ENCODE results near the gene ARHGEF7.

ARHGEF7 gene

DNA sequence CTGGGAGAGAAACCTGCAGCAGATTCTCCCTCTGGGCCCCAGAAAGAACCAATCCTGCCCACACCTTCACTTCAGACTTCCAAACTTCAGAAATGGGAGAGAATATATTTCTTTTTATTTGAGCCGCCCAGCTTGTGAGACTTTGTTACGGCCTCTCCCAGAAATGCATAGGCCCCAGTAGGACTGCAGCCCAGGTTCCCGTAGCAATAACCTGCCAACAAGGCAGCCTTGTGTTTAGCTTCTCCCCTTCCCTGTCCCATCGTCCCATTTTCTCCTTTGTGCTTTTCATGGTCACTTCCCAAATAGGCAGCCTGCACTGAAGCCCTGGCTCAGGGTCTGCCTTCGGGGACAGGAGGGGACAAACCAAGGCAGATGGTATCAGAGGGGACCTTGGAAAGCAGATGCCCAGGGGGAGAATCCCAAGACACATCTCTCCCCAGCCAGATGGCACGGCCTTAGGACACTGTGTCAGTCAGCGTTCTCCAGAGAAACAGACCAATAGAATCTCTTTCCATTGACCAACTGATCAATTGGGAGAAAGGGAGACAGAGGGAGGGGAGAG is 3.7 kb upstream of the ARHGEF7 start:
- no peak for DNase-seq

DNA sequence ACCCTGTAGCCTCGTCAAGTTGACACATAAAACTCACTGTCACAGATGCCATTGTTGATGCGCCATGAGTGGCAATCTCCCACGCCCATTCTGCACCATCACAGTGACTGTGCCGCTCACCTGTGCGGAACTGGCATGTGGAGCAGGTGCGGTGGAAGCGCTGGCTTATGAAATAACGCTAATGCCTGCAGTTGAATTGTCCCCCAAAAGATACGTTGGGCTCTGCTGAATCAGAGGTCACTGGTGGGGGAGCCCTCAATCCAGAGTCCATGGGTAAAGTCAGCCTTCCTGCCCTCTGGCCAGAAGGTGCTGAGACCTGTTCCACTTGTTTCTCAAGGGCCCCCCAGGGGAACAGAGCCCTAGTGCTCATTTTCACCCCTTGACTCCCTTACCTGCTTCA is 2.9 kb upstream of the ARHGEF7 start:
- no peak for DNase-seq

DNA sequence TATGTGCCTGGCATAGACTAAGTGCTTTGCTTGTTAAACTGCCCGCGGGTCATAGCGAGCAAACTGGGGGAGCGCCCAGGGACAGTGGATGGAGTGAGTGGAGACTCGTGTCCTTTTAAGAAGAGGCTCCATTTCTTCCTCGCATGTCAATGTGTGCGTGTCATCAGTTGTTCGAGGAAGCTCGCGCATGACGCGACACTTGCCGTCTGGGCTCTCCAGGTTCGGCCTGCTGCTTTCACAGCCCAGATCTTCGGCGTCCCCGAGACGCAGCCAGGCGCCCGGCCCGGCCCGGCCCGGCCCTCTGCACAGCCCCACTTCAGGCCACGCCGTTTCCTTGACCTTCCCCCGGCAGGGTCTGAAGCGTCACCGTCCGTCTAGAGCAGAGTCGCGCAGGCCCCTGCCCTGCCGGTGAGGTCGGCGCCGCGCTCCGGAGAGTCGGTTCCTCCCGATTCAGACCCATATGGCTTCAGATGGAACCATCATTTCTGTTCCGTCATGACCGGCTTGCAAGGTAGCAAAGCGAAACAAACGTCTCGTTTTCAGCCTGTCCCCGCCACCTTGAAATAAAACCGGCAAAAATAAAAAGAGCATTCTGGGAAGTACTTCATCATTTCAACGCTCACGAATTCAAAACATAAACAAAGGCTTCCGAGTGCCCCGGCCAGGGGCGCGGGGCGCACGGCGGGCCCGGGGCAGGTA is 599 bp upstream of the ARHGEF7 start:
- DNase-seq, result no peak

DNA sequence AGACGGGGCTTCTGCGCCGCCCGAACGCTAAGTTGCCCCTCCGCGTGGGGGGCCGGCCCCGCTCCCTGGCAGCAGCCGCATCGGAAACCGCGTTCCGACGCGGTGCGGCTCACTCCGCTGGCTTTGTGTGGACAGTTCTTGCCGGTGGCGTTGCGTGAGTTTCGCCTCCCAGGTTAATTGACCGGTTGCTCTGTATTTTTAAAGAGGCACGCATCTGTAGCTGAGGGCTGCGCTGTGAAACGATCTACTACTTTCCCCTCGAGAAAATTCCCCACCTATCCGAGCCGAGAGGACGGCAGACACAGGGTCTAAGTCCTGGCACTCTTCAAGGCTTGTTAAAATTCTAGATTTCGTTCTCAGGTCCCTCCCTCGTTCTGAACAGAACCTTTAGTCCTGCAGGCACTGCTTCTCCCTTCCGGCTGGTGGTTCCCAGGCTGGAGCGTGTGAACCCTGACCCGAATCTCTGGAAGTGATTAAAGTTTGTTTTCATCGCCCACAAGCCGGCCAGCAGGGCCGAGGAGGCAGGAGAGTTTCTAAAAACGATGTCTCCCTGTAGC is 933 bp downstream of the ARHGEF7 start:
- DNase-seq, result no peak

DNA sequence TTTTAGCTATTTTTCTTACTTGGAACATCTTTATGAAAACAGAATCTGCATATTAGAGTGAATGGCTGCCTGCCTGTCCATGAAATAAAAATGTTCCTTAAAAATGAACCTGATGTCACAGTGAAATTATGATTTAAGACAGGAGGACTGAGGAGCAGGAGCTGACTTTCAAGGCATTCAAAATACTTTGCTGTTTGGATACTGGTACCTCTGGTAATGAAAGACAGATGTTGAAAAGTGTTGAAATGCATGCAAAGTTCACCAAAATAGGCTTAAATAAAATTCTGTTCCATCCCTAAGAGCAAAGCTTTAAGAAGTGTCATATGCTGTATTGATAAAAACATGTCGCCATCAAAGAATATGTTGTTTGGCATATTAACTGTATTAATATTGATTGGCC is 1.7 kb downstream of the ARHGEF7 start:
- DNase-seq, result no peak

DNA sequence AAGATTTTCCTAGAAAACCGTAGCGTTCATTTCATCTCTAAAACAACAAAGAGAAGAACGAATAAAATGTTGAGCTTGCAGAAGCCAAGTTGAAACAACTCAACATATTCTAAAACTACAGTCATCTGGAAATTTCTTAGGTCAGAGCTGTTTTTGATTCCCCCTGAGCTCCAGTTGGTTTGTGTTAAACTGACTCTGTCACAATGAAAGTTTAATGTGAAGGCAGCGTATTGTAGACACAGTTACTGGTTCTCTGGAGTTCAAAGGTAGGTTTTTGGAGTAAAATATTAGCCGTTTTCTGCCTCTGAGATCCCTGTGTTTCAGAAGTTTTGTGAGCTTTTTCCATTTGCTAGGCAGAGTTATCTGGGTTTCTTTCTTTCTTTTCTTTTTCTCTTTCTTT is 2.2 kb downstream of the ARHGEF7 start:
- no peak for DNase-seq

DNA sequence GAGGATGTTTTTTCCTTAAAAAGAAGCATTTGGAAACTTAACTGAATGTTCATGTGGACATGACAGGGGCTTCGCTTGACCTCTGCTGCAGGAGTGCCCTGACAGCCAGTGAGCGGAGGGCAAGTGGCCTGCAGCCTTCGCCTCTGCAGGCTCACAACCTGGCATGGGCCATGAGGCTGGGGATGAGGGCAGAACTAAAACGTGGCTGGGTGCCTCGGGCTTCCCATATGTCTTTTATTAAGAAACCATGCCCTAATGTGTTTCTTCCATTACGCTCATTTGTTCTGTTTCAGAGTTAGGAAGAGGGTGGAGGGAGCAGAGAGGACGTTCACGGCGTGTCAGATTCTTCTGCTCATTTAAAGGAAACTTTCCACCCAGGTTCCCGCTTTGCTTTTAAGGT is 2.9 kb downstream of the ARHGEF7 start:
- DNase-seq, result no peak

DNA sequence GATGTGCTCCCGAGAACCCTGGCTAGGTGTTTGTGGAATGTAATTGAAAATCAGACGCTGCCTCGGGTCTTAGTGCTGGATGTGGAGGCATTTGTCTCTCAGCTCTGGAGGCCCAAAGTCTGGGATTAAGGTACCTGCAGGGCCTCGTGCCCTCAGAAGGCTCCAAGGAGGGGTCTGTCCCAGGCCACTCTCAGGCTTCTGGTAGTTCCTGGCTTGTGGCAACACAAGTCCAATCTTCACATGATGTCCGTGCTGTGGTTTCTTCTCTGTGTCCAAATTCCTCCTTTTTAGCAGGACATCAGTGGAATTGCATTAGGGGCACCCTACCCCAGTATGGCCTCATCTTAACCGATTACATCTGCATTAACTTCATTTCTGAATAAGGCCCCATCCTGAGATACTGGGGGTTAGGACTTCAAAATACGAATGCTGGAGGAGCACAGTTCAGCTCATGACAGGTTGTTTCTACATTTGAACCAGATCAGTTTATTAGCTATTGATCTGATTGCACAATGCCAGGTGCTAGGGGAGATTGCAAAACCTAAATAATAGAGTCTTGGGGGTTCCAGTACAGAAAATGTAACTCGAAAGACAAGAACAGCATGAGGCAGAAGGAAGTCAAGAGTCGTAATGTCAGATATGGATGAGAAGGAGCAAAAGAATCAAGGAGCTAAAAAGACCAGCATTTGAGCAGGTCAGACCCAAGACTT is 3.9 kb downstream of the ARHGEF7 start:
- DNase-seq, result no peak

DNA sequence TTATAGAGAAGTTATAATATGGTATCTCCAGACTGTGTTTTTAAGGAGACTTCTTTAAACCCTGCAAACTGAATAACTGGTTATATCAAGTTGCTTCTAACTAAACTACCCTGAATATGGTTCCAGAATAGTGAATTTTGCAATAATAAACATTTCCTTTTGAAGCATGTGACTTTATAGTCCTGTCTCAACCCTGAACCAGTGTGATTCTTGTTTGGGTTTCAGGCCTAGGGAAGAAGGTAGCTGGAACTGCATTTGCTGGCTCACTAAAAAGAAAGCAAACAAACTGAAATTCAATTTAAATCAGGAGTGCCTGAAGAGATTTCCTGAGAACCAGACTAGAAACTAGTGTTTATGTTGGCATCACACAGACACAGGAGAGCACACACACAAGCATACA is 4.9 kb downstream of the ARHGEF7 start:
- no peak for DNase-seq

DNA sequence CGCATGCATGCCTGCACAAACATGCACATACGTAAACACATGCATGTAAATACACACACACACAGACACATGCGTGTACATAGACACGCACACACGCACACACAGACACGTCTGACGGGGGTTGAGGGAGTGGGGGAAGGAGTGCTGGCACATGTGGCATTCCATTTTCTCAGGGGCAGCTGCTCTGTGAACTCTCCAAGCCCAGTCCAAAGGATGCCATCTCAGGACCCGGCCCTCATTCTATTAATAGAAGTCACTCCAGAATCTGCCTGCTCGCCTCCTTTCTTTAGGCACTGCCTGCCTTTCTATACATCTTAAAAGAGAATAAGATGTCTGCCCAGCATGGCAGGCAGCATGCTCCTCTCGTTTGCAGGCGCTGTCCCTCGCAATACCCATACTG is 5.3 kb downstream of the ARHGEF7 start:
- no peak for DNase-seq

DNA sequence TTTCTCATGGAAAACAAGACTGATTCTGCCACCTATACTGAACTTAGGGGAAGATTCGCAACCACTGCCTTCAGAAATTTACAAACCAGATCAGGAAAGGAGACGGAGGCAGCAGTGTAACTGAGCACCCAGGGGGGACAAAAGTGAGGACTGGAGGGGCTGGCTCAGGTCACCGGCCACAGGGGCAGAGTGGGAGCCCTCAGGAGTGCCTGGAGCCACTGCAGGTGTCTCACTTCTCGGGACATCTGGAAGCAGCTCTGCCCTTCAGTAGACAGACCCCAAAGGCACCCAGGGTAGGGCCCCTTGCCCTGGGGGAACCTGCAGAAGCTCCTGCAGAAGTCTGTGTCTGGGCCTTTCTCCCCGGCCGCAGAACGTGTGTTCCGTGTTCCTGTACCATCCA is 5.8 kb downstream of the ARHGEF7 start:
- no peak for DNase-seq

DNA sequence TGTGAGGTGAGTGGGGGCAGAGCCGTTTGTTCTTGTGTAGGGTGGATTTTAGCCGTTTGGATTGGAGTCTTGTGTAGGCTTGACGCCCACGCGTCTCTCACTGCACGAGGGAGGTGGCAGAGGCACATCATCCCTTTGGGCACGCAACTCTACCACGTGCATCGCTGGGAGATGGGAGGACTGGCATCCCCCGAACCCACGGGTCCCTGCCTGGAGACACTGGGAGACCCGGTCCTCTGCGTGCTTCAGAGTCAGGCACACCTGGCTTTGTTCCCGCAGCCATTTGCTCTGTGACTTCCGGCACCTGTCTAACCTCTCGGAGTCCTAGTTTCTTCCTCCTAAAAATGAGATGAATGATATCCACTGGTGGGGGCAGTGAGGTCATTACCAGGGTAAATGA is 6.4 kb downstream of the ARHGEF7 start:
- DNase-seq, result no peak

DNA sequence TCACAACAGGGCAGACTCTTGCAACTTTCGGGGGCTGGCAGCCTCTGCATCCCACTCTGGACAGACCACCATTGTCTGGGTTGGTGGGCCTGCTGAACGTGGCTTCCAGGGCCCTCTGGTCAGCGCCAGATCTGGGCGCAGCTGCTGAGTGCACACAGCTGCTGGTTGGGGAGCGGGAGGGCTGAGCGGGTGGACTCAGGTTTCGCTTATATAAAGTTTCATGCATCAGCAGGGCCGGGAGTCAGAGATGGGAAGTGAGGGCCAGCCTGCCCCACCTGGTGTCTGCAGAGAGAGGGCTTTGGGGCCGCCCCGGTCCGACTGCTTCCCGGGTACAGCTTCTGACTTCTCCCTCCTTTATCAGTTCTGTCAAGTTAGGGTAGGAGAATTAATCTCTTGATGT is 6.9 kb downstream of the ARHGEF7 start:
- DNase-seq, result no peak

DNA sequence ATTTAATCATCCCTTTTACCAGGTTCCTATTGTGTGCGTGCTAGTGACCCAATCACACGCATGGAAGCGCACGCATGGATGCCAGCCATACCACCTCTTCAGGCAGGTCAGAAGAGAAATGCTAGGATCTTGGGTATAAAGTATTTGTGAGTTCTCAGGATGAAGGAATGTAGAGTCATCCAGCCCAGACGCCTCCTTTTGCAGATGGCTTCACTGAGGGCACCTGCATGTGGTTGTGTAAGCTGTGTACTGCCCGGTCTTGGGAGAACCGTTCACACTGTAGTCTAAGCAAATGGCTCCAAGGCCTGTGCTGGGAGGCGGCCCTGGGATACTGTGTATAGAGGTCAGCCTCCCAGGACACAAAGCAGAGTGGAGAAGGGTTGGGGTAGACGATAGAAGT is 7.5 kb downstream of the ARHGEF7 start:
- no peak for DNase-seq

DNA sequence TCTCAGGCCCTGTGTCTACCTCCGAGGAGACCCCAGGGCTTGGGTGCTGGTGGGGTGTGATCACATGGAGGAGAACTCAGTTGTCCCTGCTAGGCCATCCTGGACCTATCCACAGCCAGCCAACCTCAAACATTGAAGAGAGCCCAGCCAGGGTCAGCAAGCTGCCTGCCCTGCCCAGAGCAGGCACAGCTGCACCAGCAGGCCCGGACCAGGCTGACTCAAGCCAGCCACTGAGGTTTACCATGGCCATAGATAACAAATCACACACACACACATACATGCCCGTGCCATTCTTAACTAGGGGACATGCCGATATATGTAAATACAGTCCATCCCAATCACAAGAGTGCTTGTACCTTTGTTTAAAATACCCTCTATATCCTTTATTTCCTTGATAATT is 8.1 kb downstream of the ARHGEF7 start:
- DNase-seq, result no peak

DNA sequence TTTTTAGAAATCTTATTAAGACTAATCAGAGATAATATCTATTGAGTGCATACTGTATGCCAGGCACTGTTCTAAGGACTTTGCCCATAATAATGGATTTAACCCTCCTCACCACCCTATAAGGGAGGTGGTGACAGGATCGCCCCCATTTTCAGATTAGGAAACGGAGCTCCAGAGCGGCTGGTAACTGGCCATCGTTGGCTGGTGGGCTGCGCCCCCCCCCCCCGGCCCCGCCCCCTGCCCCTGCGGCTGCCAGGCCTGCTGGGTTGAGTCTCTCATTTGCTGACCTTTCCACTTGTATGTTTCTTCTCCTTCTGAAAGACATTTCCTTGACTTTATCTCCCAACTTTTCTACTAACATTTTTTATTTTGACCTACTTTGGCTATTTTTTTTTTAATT is 8.5 kb downstream of the ARHGEF7 start:
- DNase-seq, result no peak

DNA sequence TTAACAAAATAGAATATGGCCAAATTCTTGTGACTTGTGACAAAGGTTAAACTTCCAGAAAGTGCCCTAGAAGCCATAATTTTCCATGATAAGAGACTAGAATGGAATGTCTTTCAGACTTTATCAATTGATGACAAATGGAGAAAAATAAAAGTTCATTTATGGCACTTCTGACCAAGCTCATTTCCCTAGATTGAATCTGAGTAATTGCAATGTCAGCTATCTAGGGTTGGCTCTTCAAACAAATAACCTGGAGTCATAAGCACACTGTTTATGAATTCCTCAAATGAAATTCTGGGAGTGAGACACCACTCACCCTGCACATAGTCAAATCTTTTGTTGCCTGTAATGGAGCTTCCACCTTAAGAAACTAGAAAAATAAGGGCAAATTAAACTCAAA is 11.4 kb downstream of the ARHGEF7 start:
- no peak for DNase-seq

DNA sequence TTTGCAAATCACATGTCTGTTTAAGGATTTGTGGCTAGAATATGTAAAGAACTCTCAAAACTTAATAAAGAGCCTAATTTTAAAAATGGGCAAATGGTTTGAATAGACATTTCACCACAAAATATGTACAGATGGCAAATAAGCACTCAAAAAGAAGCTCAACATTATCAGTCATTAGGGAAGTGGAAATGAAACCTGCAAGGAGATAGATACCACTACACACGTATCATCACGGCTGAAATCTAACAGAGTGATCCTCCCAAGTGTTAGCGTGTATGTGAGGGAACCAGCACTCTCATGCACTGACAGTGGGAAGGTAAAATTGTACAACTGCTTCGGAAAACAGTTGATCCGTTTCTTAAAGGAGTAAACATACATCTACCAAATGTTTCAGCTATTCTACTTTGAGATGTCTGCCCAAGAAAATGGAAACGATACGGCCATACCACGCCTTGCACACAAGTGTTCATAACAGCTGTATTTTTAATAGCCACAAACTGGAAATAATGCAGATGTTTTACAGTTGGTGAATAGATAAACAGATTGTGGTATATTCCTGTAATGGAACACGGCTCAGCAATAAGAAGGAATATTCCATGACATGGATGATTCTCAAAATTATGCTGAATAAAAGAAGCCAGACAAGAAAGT is 14.5 kb downstream of the ARHGEF7 start:
- no peak for DNase-seq

DNA sequence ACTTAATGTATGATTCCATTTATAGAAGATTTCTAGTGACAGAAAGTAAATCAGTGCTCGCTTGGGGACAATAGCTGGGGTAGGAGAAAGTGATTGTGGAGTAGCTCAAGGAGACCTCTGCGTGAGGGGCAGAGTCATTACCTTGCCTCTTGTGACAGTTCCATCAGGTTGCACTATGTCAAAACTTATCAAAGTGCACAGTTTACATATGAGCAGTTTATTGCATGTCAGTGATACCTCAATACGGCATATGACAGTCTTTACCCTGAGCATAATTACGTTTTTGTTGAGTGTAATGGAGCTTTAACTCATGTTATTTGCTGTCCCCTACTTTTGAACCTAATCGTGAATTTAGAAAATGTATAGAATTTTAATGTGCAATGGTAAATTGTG is 15.0 kb downstream of the ARHGEF7 start:
- no peak for DNase-seq

DNA sequence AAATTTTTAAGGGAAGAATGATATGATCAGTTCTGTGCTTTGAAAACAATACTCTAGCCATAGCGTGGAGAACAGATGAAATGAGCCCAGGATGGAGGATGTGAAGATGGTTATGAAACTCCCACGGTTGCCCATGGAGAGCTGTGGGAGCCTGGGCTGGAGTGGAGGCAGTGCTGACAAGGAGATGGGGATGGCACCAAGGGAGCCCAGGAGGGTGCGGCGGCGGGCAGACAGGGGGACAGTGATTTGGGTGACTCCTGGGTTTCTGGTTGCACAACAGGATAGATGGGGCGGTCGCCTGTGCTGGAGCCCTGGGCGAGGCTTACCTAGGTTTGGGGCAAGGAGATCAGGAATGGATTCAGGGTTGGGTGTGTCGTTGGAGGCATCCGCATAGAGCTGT is 15.9 kb downstream of the ARHGEF7 start:
- DNase-seq, result no peak

DNA sequence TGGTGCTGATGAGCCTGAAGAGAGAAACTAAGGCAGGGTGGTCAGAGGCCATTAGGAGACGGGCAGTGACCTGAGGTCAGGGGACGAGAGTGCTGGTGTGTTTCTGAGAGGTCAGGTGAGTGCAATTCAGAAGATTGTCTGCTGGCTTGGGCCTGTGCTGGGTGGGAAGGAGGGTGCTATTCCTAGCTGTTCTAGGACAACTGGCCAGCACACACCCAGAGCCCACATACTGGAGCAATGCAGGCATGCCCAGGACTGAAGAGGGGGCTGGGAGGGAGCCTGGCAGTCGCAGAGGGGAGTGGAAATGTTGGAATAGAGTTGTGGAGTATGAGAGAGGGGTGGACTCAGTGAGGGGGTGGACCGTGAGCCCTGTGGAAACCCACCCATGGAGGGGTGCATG is 16.5 kb downstream of the ARHGEF7 start:
- DNase-seq, result no peak

DNA sequence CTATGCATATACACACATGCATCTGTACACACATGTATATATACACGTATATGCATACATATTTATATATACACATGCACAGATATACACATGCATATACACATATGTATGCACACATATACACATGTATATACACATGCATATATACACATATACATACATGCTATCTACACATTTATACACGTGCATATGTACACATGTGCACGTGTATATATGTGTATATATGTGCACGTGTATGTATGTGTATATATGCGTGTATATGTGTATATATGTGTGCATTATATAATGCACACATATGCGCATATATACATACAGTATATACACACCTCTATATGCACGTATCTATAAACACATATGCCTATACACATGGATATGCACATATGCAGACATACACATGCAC is 17.8 kb downstream of the ARHGEF7 start:
- DNase-seq, result no peak

DNA sequence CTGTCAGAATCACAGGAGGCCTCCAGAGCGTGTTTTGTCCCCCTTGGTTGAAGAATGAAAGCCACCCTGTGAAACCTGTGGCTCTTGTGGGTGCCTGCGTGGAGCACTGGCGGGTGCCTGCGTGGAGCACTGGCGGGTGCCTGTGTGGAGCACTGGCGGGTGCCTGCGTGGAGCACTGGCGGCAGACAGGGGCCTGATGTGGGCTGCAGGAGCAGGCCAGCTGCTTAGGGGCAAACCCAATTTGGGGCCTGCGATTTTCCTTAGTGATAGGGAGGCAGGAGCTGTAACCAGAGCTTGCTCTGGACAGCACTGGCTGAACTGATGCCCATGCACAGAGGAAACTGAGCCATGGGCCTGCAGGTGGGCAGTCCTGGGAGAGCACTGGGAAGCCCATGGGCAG is 24.3 kb downstream of the ARHGEF7 start:
- DNase-seq, result no peak

All from NK-92 treated with Interleukin-12 subunit alpha and Interleukin-12 subunit beta, amount 100 ng/mL, for 24 hours (cell line).